GM21390 (cell line): Measurements from ENCODE around the gene PCDH9.

Experiments
- ATAC-seq: cut with Tn5 transposase; IDR thresholded peaks from one replicate; pipeline ENCODE4 v1.9.1; 2021; ENCODE audit not compliant: unreplicated experiment

The PCDH9 gene

DNA sequence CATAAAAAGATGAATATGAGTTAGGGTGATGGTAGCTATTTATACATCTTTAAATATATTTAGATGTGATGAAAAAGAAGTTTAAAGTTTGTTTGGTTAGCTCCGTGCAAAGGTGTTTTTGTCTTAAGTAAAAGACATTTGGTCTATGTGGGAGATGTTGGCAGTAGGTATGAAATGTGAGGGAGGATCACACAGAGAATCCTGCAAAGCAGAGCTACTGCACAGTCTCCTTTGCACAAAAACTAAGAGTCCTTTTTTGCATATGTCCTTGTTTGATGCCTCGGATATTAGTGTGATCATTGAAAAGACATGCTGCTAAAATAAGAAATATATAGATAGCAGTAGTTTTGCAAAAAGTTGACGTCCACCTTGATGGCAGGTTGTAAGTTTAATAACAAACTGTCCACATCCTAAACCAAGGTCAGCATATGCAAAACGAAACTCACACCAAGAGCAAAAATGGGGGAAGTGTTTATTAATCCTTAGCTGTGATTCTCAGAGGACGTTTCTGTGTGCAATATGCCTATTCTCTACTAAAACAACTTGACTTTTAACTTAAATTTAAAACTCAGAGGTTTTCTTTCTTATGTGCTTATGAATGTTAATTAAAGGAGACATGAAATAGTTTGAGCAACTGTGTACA is 870.1 kb downstream of the PCDH9 start:
- no peak for ATAC-seq

DNA sequence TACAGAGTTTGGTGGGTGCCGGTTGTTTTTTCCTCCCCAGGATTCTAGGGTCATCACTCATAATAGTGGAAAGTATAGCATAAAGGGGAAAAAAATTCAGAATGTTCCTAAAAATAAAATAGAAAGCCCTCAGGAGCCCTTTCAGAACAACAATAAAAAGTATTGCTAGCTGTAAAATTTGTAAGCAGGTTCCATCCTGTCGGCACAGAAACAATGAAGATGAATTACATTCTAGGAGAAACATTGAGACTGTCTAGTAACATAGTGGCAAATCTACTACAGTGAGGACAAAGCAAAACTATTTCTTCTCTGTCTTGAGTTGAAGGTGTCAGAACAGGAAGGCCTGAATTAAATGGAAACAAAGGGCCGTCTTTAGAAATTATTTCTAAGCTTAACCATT is 870.7 kb downstream of the PCDH9 start:
- no peak for ATAC-seq

DNA sequence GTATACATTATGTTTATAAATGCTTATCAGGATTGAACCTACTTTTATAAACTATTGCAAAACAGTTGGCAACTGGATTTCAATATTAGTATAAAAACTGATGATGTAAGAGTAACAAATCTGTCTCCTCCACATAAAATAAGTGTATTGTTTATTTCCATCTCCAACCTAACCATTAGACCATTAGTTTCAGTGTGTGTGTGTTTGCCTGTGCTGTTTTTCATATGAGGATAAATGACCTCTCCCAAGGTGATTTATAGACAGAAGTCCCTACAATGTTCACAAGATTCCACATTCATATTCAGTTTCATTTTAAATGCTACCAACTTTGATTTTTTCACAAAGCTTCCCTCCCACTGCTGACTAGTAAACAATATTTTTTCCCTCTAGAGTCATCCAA is 871.6 kb downstream of the PCDH9 start:
- ATAC-seq: no peak

DNA sequence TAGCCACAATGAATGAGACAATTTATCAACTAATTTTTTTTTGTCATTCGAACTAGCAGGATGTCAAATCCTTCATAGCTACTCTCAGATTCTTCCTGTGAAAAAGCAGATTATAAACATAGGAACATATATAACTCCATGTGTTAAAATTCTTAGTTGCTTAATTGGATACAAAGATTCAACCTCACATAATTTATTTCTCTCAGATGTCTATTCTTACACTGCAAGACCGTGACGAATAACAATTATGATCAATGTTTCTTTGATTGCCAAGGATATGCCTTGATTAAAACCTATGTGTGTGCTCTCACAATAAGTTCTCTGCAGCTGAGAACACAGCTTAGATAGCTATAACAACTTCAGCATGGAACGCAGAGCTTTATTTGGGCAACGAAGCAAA is 872.7 kb downstream of the PCDH9 start:
- no peak for ATAC-seq

DNA sequence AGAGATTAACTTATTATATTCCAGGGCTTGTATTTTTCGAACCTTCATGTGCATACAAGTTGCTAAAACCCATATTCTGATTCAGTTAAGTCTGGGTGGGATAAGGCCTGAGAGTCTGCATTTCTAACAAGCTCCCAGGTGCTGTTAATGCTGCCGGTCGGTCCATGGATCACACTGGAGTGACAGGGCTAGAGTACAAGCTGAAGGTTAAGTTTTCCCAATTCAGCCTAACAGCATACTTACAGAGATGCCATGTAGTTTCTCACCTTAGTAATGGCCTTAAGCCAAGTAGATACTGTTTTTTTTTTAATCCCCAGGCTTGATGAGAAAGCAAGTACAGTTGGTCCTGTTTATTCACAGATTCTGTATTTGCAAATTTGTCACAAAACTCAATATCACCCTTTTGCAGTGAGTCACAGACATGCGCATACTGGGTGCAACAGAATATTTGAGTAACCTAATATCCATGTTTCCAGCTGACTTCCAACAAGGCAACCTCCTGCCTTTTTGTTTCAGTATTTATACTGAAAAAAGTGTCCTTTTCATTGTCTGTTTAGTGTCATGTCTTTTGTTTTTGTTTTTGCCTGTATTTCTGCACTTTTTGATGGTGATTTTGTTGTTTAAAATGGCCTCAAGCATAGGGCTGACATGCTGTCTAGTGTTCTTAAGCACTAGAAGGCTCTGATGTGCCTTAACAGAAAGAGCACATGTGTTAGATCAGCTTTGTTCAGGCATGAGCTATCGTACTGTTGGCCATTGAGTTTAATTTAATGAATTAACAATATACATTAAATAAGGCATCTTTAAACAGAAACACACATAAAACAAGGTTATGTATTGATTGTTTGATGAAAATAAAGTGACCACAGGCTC is 875.0 kb downstream of the PCDH9 start:
- ATAC-seq: no peak

DNA sequence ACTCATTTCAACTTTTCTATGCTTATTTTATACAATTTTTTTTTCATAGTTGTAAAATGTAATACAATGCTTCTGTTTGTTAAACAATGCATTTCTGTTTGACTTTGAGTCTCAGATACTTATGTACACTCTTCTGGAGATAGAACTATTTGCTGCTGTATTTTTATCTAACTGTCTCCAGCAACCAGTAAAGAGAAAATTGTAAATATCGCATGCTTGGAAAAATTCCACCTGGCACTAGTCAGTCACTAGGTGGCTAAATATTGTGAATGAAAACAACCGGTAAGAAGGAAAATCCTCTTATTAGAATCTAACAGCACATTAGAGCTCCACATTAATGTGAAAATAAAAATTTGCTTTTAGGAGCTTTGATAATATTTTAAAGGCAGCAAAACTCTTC is 876.5 kb downstream of the PCDH9 start:
- ATAC-seq: no peak

DNA sequence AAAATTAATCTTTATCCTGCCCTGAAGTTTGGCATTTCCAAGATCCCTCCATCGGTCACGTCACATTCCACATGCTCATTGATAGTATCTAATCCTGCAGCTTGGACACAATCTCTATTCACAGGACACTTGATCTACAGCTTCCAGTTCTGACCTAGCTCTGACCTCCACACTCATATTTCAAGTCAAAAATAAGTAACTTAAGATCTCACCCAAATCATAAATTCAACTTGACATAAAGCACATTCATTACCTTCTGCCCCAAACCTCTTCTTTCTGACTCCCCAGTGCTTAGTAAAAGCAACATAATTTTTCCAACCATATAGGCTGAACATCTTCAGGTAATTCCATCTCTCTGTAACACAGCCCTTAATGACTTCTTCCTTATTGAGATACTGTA is 880.2 kb downstream of the PCDH9 start:
- ATAC-seq: no peak

DNA sequence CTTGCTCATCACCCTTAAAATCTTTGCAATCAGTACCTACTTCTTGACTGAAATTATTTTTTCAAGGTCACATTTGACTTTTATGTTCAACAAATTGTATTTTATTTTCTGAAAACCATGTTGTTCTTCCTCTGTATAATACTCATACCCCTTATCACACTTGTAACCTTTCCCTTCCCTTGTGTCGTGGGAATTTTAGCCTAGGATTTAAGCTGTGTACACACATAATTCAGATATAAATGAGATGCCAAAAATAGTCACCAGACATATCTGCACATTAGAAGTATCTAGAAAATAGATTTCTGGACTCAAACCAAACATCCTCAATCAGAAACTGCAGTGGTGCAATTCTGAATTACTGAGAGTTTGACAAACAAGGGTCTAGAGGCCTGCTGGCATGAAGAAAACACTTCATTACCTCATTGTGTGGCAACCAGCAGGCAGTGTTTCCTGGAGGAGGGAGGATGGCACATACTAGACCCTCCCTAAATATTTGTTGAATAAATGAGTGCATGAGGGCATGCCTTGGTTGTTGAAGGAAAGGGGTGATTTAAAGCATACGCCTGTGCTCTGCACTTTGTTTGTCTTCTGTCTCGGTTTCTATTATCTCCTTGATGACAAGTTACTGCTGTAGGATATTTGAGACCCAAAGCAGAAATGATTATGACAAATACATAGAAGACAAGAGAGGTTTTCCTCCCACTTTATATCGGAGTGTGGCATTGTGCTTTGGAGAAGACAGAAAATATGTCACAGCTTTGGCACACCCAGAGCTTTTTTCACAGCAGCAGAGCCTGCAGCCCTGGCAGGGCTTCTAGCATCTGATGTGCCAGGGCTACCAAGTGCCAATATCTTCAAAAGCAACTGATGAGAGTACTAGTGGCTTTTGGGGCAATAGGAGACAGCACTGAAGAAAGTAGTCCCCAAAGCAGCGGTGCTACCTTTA is 881.1 kb downstream of the PCDH9 start:
- ATAC-seq: no peak

DNA sequence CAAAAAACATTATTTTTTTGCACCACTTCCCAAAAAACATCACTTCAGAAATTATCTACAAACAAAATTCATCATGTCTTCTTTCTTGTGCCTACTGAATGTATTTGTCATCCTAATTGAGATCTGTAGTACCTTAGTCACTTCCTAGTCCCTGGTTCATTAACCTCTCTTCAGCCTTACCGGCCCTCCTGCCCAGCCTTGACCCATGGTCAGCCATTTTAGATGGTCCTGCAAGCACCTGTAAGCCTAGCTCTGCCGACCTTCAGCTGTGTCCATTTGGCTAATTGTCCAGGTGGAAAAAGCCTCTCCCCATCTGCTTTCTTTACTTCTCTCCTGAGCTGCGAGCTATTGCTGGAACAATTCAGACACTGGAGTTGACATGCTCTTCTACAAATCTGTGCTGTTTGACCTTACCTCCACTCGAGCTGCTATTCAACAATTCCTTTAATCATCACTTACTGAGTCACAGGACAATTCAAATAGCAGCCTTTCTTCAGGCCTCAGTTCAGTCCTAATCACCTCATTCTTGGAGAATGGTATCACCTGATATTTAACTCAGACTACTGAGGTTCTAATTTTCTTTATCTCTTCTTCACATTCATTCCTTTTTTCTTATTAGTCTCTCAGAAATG is 882.5 kb downstream of the PCDH9 start:
- no peak for ATAC-seq

DNA sequence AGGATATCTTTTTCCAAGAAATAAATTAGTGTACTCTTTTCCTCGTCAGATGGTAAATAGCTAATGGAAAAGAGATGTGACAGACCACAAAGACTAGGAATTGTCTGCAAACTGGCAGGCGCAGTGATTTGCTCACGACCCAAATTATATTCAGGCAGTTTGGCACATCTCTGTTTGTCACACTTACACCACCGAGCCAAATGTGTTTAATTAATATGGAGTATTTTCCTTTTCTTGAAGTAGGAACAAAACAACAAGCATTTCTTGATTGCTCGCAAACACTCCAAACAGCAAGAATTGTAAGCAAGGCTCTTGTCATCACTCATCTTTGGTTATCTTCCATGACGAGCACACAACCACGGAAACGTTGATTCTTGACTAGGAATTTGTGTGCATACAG is 884.2 kb downstream of the PCDH9 start:
- no peak for ATAC-seq

DNA sequence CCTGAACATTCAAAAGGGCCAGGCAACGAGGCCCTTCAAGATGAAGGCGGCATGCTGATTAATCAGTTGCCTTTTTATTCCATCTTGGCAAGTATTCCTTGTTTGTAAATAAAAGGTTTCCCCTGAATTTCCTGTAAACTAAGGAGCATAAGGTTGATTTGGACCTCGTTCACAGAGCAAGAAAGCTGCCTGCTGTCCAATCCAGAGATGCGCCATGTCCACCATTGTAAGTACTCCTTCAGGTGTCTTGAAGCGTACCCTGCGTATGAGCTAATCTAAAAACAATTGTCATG is 884.7 kb downstream of the PCDH9 start:
- ATAC-seq: no peak

DNA sequence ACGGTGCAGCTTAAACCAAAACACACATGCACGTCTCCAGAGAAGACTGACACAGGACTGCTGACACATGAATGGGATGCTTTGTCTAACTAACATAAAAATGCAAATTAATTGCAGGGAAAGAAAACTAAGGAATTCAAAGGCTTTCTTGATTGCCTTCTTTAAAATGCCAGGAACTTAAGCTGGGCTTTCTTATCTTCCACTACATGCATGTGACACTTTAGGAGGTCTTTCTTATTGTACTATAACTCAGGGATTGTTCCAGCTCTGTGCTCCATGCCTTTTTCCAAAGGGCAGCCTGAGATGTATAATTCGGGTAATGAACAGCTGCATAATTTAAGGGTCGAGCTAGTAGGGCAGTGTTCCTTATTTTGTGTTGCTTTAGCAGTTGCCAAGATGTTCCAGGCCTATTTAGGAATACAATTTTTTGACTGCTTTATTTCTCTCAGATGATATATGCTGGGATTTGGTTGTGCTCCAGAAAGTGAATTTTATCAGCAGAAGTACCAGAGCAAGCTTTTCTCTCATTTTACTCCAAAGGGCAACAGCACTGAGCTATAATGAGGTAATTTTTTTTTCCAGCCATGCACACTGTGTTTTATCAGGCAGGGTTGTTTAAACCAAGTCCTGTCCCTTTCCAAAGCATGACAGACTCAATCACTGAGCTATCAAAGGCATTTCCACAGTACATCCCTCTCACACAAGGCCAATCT is 885.2 kb downstream of the PCDH9 start:
- ATAC-seq: no peak

DNA sequence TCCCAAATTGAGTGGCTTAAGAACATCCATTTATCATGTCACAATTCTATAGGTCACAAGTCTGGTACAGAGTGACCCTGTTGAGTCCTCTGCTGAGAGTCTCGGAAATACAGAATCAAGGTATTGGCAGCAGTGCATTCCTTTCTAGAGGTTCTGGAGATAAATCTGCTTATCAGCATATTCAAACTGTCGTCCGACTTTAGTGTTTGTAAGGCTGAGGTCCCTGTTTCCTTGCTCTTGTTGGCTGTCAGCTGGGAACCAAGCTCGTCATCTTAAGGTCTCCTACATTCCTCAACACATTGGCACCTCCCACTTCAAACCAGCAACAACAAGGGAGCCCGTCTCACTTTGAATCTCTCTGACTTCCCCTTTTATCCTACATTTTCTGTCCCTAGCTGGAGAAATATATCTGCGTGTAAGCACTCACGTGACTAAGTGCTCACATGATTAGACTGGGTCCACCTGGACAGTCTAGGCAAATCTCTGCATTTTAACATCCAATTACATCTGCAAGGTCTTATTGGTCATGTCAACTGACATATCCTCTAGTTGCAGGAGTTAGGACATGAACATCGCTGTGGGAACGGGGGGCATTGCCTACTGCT is 886.8 kb downstream of the PCDH9 start:
- no peak for ATAC-seq

DNA sequence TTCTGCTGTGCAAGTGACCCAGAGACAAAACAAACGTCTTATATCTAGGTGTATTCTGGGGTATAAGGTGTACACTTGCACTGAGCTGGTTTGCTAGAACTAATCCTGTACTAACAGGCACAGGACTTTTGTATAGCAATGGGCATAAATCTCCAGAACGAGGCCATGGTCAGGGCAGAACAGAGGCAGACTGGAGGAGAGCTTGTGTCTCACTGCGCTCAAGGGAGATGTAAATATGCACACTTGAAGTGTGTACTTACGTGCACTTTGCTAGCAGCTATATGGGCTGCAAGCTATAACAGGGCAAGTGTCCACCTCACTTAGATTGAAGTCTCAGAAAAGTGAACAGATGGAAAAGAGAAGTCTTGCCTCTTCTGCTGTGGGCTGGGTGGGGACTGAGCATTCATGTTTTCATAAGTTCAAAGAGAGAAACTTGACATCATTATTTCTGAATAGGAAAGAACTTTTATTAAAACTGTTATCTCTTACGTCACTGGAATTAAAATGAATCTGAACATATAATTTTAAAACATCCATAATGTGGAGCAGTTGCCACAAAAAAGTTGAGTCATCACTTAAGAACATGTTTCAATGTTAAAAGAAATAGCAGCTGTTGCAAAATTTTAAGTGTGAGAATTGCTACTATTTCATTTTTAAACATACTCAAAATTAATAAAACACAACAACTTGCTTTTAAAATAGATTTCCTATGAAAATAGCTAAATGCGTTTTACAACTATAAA is 888.3 kb downstream of the PCDH9 start:
- no peak for ATAC-seq

DNA sequence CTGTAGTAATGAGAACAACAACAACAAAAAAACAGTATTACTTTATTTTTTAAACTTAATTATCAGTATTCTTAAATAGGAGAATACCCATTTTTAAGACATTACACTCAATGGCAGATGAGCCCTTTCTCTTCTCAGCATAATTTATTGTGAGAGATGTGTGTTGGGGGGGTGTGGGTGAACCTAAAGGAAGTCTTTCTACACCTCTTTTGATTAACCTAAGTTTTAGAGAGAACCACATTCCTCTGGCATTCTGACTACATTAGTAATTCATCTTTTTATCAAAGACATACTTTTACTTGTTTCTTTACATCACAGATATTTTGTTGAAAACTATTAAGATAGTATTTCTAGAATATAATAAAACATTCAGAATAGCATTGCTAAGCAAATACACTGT is 890.9 kb downstream of the PCDH9 start:
- ATAC-seq: no peak

DNA sequence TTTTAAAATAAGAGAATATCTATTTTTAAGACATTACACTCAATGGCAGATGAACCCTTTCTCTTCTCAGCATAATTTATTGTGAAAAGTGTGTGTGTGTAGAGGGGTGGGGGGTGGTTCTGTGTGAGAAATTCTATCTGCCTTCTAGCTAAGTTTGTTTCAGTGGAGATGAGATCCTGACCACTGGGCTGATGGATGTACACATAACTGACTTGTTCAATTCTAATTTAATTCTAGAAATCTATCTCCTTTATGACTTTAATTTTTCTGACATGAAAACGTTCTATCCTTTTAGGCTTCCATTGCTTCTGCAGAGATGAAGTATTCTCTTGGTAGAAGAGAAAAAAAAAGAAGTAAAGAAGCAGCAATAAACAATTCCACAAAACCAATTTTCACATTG is 891.6 kb downstream of the PCDH9 start:
- ATAC-seq: no peak

DNA sequence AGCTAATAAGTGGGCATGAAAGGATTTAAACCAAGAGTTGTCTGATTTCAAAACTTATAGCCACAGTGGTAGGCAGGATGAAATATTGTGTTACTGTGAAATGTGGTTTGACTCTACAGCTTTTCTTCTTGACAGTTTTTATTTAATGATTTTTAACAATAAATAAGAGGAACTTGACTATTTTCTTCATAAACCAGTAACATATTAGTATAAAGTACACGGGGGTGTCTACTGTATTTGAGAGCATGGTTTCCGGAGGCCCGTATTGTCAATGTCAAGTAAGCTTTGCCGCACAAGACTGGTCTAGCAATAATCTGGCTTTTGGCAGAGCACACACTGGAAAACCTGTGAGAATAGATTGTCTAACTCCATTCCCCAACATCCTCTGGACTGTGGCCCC is 894.5 kb downstream of the PCDH9 start:
- no peak for ATAC-seq

DNA sequence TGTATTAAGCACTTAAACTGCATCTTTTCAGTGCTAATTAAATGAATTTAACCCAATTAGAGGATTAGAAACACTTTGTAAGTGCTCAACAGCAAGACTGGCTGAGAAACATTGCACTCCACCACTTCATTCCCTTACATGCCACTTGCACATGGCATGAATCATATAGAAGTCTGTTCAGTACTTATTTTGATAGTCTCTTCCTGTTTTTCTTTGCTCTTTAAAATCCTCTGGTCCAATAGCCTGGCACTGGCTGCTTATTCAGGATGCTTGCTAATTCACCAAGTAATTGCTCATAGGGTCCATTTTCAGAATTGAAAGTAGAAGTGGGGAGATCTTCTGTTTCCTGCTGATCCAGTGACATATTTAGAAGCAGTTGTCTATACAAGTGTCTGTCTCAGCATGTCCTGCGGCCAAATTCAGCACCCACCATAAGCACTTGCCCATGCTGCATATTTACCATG is 900.1 kb downstream of the PCDH9 start:
- no peak for ATAC-seq

DNA sequence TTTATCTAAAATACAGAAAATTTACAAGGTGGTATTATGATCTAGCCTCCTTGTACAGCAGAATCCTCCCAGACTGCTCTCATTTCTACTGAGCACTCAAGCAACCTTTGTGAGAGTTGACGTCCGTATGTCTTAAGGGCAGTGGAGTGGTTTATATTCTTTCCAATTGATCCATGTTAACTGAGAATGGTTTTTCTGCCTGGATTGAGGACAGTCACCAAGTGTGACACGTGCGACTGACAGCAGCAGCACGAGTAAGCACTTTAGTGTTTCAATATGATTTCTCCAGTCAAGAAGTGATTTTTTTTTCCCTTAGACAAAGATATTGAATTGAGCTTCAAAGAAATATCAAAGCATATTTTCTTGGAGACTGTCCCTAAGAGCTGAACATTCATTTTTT is 901.7 kb downstream of the PCDH9 start:
- no peak for ATAC-seq
